Body of pancreas (tissue), 4 donors: ENCODE data around the gene AKAP7. TPM values are rescaled to one million over a fixed set of nuclear protein-coding genes. Genes with fewer than 3 reads are reported as not detected.

Source experiments
- ATAC-seq: fragments of 150-250 bp; one replicate; pipeline ENCODE4 v1.9.1; 2016
- DNase-seq, 4 donors: peaks; one replicate each; pipeline ENCODE4 v3.0.0-alpha.2; 2019
- H3K27ac ChIP-seq, 4 donors: fragments of 200-600 bp; sonication (generic); 1 replicate in 3 of 4; 2 replicates in 1 of 4; pipeline versions ENCODE4 v1.5.1 to v1.6.1; 2016 to 2019; ENCODE audit warnings: mild to moderate bottlenecking in 1 of 4, mixed read lengths in 1 of 4, moderate library complexity in 1 of 4
- H3K27me3 ChIP-seq, 2 donors: fragments of 200-600 bp; sonication (generic); one replicate each; pipeline ENCODE4 v1.6.0; 2016; ENCODE audit warnings: mild to moderate bottlenecking in 1 of 2
- H3K36me3 ChIP-seq, 2 donors: fragments of 200-600 bp; sonication (generic); replicated peaks in 1 of 2; 2 replicates each; pipeline ENCODE4 v1.5.1; 2016; ENCODE audit warnings: low read depth in 2 of 2; ENCODE audit not compliant: insufficient read depth in 1 of 2
- H3K4me1 ChIP-seq: fragments of 200-600 bp; sonication (generic); one replicate; pipeline ENCODE4 v1.6.0; 2016
- H3K4me3 ChIP-seq, 2 donors: fragments of 200-600 bp; sonication (generic); 1 replicate in 1 of 2; 2 replicates in 1 of 2; pipeline ENCODE4 v1.5.1; 2016 to 2019
- H3K9me3 ChIP-seq, 3 donors: fragments of 200-600 bp; sonication (generic); 1 replicate in 2 of 3; 2 replicates in 1 of 3; pipeline ENCODE4 v1.5.1; 2016
- CTCF ChIP-seq, 7 experiments: fragments of 450-650 bp in 4 of 7; fragments of 200-600 bp in 3 of 7; sonication (generic) in 3 of 7; IDR thresholded peaks; one replicate each; pipeline ENCODE4 v1.5.1; 2016 to 2019; ENCODE audit warnings: antibody characterized with exemption in 7 of 7
- POLR2A ChIP-seq, 3 donors: fragments of 450-650 bp; IDR thresholded peaks; one replicate each; pipeline ENCODE4 v1.6.1; 2016; ENCODE audit warnings: antibody characterized with exemption in 3 of 3, mild to moderate bottlenecking in 2 of 3
- WGBS, 2 donors: methylation state at CpG; one replicate each; pipeline ENCODE4 v1.1.5; 2017; 5-methylcytosine and 5-hydroxymethylcytosine counted together
- intact Hi-C: fragments of 100-400 bp; cut with DNase I; formaldehyde crosslinking; loops from one replicate; pipeline ENCODE4 v1.15.1; 2023
- total RNA-seq, 2 donors: library from RNA; depleted of rRNA; stranded (reverse); fragments of >200 nt; gene quantifications; one replicate each; pipeline ENCODE4 v1.1.0, GENCODE V29; 2016

AKAP7 gene
- total RNA-seq, 2 donors from 2014 or later = 57.6 to 66.9 TPM

GRCh38 chr6:131101911-131102680 is 33.2 kb upstream of the AKAP7 start:
- Histone ChIP-seq H3K27me3 (no peaks in the 10 kb centered on the region), H3K36me3 (no peaks in the 10 kb centered on the region), H3K9me3 (no peaks in the 10 kb centered on the region), H3K27ac (no peak overlapping the region), H3K4me3 (no peak overlapping the region), H3K4me1 (peaks cover 3% of the 10 kb centered on the region)
- intact Hi-C loops = no loop called here
- DNase-seq (no peak), ATAC-seq (peak; percentile 42)
- TF ChIP-seq POLR2A (IDR thresholded peaks at IDR 0.05) (no peak), CTCF (IDR thresholded peaks at IDR 0.05) (no peak)
- WGBS, 2 donors = 40 to 43% methylated on average over 5 of the region's 5 CpGs

- TF ChIP-seq CTCF (IDR thresholded peaks at IDR 0.05) (no peak), POLR2A (IDR thresholded peaks at IDR 0.05) (no peak)
- H3K27ac ChIP-seq = no peak overlapping the region
- no peaks in the 10 kb centered on the region for H3K36me3 ChIP-seq
- DNase-seq (no peak), ATAC-seq (no peak)
- H3K4me1 ChIP-seq = peaks cover 7% of the 10 kb centered on the region
- no peaks in the 10 kb centered on the region for H3K27me3 ChIP-seq
- WGBS, 2 donors = 73 to 77% methylated on average over 4 of the region's 4 CpGs
- no peaks in the 10 kb centered on the region for H3K9me3 ChIP-seq
- intact Hi-C loops = no loop called here
- H3K4me3 ChIP-seq = no peak overlapping the region
Observed at GRCh38 chr6:131103296-131103695, 32.0 kb upstream of the AKAP7 start.

GRCh38 chr6:131103901-131104300 is 31.4 kb upstream of the AKAP7 start:
- Histone ChIP-seq H3K9me3 (no peaks in the 10 kb centered on the region), H3K4me3 (no peak overlapping the region), H3K36me3 (no peaks in the 10 kb centered on the region), H3K27ac (no peak overlapping the region), H3K4me1 (peaks cover 7% of the 10 kb centered on the region), H3K27me3 (no peaks in the 10 kb centered on the region)
- DNase-seq (no peak), ATAC-seq (no peak)
- no peak for TF ChIP-seq POLR2A (IDR thresholded peaks at IDR 0.05)
- no peak for TF ChIP-seq CTCF (IDR thresholded peaks at IDR 0.05)
- intact Hi-C loops = no loop called here
- WGBS, 2 donors = 100% methylated on average over 1 of the region's 1 CpG

- ATAC-seq (peak; percentile 48), DNase-seq (no peak)
- H3K27me3 ChIP-seq = no peaks in the 10 kb centered on the region
- no peak overlapping the region for H3K27ac ChIP-seq
- no peaks in the 10 kb centered on the region for H3K36me3 ChIP-seq
- 14 to 57% methylated on average over 1 of the region's 1 CpG for WGBS, 2 donors
- no peaks in the 10 kb centered on the region for H3K9me3 ChIP-seq
- TF ChIP-seq POLR2A (IDR thresholded peaks at IDR 0.05) (no peak), CTCF (IDR thresholded peaks at IDR 0.05) (no peak)
- H3K4me3 ChIP-seq = no peak overlapping the region
- intact Hi-C loops = loop anchor here (5.0 kb wide), 1 partner anchor 215 kb away; no protein-coding TSS in a partner anchor
- H3K4me1 ChIP-seq = peaks cover 7% of the 10 kb centered on the region
Observed at GRCh38 chr6:131107151-131107550, 28.1 kb upstream of the AKAP7 start.

- intact Hi-C loops = no loop called here
- no peak overlapping the region for H3K4me3 ChIP-seq
- no peaks in the 10 kb centered on the region for H3K27me3 ChIP-seq
- 54 to 77% methylated on average over 1 of the region's 1 CpG for WGBS, 2 donors
- H3K27ac ChIP-seq = no peak overlapping the region
- H3K9me3 ChIP-seq = no peaks in the 10 kb centered on the region
- DNase-seq = no peak
- no peaks in the 10 kb centered on the region for H3K36me3 ChIP-seq
- TF ChIP-seq POLR2A (IDR thresholded peaks at IDR 0.05) (no peak), CTCF (IDR thresholded peaks at IDR 0.05) (no peak)
- no peak for ATAC-seq
- peaks cover 2% of the 10 kb centered on the region for H3K4me1 ChIP-seq
Observed at GRCh38 chr6:131112249-131112648, 23.0 kb upstream of the AKAP7 start.
